Globus pallidus (tissue), 1 donor: ENCODE data around the gene GOLGA3.

Experiments
- DNase-seq: peaks from one replicate; pipeline ENCODE4 v3.0.0-alpha.2; 2015; ENCODE audit warnings: low spot score

The GOLGA3 gene

GRCh38 chr12:132723015-132723763 lies 105.5 kb downstream of the GOLGA3 start:
- no peak for DNase-seq

- DNase-seq, result no peak
Measured at GRCh38 chr12:132720606-132721345, 107.9 kb downstream of the GOLGA3 start.

GRCh38 chr12:132719954-132720324 lies 108.7 kb downstream of the GOLGA3 start:
- no peak for DNase-seq

- DNase-seq, result no peak
Measured at GRCh38 chr12:132719141-132719953, 109.3 kb downstream of the GOLGA3 start.
